Measurements from ENCODE around the gene RAB9A. TPM values are rescaled to one million over a fixed set of nuclear protein-coding genes. Genes with fewer than 3 reads are reported as not detected.

Gene RAB9A
- total and polyA plus RNA-seq, 9 of the 15 experiments (the other 6 are each of a cell fraction or from before 2014, with no cell fraction given), result 13.5 to 20.8 (median 17.7) TPM

- TF ChIP-seq, protein P1, sequence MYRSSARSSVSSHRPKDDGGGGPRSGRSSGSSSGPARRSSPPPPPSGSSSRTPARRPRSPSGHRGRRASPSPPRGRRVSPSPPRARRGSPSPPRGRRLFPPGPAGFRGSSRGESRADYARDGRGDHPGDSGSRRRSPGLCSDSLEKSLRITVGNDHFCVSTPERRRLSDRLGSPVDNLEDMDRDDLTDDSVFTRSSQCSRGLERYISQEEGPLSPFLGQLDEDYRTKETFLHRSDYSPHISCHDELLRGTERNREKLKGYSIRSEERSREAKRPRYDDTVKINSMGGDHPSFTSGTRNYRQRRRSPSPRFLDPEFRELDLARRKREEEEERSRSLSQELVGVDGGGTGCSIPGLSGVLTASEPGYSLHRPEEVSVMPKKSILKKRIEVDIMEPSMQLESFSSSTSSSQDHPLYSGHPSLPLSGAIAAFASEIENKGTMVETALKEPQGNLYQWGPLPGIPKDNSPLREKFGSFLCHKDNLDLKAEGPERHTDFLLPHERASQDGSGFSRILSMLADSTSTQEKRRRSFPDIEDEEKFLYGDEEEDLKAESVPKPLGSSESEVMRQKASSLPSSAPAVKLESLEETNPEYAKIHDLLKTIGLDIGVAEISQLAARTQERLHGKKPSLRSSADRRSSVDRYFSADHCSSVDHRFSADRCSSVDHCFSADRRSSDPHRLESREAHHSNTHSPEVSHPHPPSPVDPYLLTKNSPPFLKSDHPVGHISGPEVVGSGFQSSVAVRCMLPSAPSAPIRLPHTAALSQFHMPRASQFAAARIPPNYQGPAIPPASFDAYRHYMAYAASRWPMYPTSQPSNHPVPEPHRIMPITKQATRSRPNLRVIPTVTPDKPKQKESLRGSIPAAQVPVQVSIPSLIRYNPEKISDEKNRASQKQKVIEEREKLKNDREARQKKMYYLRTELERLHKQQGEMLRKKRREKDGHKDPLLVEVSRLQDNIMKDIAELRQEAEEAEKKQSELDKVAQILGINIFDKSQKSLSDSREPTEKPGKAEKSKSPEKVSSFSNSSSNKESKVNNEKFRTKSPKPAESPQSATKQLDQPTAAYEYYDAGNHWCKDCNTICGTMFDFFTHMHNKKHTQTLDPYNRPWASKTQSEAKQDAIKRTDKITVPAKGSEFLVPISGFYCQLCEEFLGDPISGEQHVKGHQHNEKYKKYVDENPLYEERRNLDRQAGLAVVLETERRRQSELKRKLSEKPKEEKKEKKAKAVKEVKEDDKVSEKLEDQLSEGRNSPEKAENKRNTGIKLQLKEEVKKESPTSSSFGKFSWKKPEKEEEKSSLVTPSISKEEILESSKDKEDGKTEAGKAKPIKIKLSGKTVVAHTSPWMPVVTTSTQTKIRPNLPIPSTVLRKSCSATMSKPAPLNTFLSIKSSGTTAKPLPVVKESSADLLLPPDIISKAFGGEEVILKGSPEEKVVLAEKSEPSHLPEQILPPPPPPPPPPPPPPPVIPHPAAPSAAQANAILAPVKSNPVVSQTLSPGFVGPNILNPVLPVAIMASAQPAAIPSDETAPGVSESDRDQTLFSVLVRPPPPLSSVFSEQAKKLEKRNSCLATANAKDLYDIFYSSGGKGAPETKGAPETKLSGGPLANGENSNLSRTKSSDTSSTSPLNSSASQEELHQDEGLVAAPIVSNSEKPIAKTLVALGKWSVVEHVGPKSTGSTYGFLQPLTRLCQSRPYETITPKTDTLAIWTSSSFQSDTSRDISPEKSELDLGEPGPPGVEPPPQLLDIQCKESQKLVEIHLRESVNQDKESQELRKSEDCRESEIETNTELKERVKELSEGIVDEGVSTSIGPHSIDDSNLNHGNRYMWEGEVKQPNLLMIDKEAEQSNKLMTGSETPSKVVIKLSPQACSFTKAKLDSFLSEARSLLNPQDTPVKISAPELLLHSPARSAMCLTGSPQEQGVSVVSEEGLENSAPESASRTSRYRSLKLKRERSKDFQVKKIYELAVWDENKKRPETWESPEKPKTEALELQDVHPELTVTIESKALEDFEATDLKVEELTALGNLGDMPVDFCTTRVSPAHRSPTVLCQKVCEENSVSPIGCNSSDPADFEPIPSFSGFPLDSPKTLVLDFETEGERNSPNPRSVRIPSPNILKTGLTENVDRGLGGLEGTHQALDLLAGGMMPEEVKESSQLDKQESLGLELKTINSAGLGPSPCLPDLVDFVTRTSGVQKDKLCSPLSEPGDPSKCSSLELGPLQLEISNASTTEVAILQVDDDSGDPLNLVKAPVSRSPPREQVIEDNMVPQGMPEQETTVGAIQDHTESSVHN (IDR thresholded peaks at IDR 0.05; ENCODE audit: borderline replicate concordance in 1 of 2, low read depth in 1 of 2), result no peak
These were observed 8.5 kb downstream of the RAB9A start (continued) for GRCh38 chrX:13697455-13697854.

DNA sequence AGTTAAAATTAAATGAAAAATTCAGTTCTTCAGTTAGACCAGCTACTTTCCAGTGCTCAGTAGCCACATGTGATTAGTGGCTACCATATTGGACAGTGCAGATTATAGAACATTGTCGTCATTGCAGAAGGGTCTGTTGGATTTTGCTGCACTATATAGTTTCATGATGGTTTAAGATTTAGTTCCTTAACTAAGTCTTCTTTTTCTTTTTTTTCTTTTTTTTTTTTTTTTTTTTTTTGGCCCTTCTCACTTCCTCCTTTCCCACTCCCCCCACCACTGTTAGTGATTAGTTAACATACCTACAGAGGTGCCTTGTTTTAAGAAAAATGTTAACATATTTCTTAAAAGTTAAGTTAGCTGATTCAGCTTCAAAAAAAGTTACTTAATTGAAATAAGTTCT is 9.0 kb downstream of the RAB9A start:
- Histone ChIP-seq H3K79me2 (ENCODE audit: control insufficient read depth, insufficient read depth, low read length) (peaks cover 95% of the 10 kb centered on the region), H3K27me3 (ENCODE audit: control insufficient read depth in 2 of 2, insufficient read depth in 2 of 2, low read length in 2 of 2) (no peaks in the 10 kb centered on the region), H3K4me2 (ENCODE audit: insufficient read depth, low read length) (no peak overlapping the region), H3K27ac (ENCODE audit: extremely low read depth, low read depth, low read length) (peak overlapping the region; percentile 39; the same call in 1 of the 3 replicates), H3K36me3 (ENCODE audit: control insufficient read depth, insufficient read depth, low read length) (peaks cover 20% of the 10 kb centered on the region; the same call in 1 of the 3 replicates), H3K9me1 (ENCODE audit: control insufficient read depth, insufficient read depth, low read length) (no peaks in the 10 kb centered on the region), H3K9ac (ENCODE audit: insufficient read depth in 1 of 2, low read depth in 2 of 2, low read length in 2 of 2) (no peak overlapping the region), H2AFZ (ENCODE audit: low read depth, low read length) (no peak overlapping the region), H3K4me3 (no peak overlapping the region), H3K9me3 (replicated peaks; ENCODE audit: control insufficient read depth, insufficient read depth, low read depth, low read length) (no peaks in the 10 kb centered on the region), H3K4me1 (replicated peaks in 1 of 2; ENCODE audit: control insufficient read depth in 2 of 2, insufficient read depth in 2 of 2, low read length in 2 of 2) (peaks cover 4 to 47% of the 10 kb centered on the region in 2 experiments), H4K20me1 (replicated peaks; ENCODE audit: control insufficient read depth, insufficient read depth, low read length) (peaks cover 20% of the 10 kb centered on the region; the same call in 1 of the 2 replicates)
- WGBS (ENCODE audit: insufficient coverage, low coverage, missing lambda C conversion rate), result 25% methylated on average over 1 of the region's 1 CpG
- CTCF ChIA-PET (ENCODE audit: low intra/inter-chr PET ratio), result no interaction called here
- no peak for ATAC-seq
- BruUV-seq (replicated peaks), result no TSS peak
- TF ChIP-seq NCOA1 (IDR thresholded peaks at IDR 0.05; ENCODE audit: low read depth) (no peak), GATAD2B (IDR thresholded peaks at IDR 0.05; ENCODE audit: borderline replicate concordance) (no peak), ZNF79 (CRISPR knock-in tag; IDR thresholded peaks at IDR 0.05; ENCODE audit: low read depth) (no peak), SPI1 (IDR thresholded peaks at IDR 0.05; ENCODE audit: borderline replicate concordance, low read depth, low read length) (0 out of 2 replicates have a peak, but pooled peaks have one; percentile 14), CBX1 (IDR thresholded peaks at IDR 0.05; ENCODE audit: low read depth) (no peak), ZBTB8A (IDR thresholded peaks at IDR 0.05; ENCODE audit: partially characterized antibody) (no peak), KHSRP (IDR thresholded peaks at IDR 0.05) (no peak), THRAP3 (IDR thresholded peaks at IDR 0.05; ENCODE audit: borderline replicate concordance) (no peak)
- DNase-seq (ENCODE audit: extremely low read depth in 1 of 4, low spot score in 3 of 4), result no peak
- intact Hi-C loops (cut with micrococcal nuclease), result loop anchor here (5.0 kb wide), 1 partner anchor 34 kb away; the partner anchor contains the start of genes OFD1 and TRAPPC2
- no peak for FAIRE-seq
- POLR2A ChIA-PET, result interaction anchor here (0.6 to 2.1 kb wide), 5 partner anchors 10 to 290 kb away, joined by 3 to 6 read pairs (median 3); partner anchors contain the start of gene RAB9A
- in situ Hi-C loops (cut with MboI), result no loop called here
